GM18519 (cell line): ENCODE measurements around the gene LHX2.

Experiments used
- ATAC-seq: cut with Tn5 transposase; IDR thresholded peaks from one replicate; pipeline ENCODE4 v1.9.1; 2021; ENCODE audit warnings: mild to moderate bottlenecking, moderate library complexity; ENCODE audit not compliant: unreplicated experiment, low FRiP score

The LHX2 gene

GRCh38 chr9:124012368-124013301, 1.1 kb downstream of the LHX2 start:
- ATAC-seq: no peak

GRCh38 chr9:124013309-124014210, 2.0 kb downstream of the LHX2 start:
- no peak for ATAC-seq

- no peak for ATAC-seq
Measured at GRCh38 chr9:124014211-124014955, 2.8 kb downstream of the LHX2 start.

- no peak for ATAC-seq
Measured at GRCh38 chr9:124014956-124015660, 3.5 kb downstream of the LHX2 start.

- no peak for ATAC-seq
Measured at GRCh38 chr9:124015661-124016131, 4.1 kb downstream of the LHX2 start.

- ATAC-seq: no peak
Measured at GRCh38 chr9:124016175-124017050, 4.8 kb downstream of the LHX2 start.

GRCh38 chr9:124017051-124017928, 5.7 kb downstream of the LHX2 start:
- ATAC-seq: no peak

GRCh38 chr9:124017929-124018729, 6.6 kb downstream of the LHX2 start:
- ATAC-seq: no peak

GRCh38 chr9:124018730-124019697, 7.4 kb downstream of the LHX2 start:
- ATAC-seq: no peak

GRCh38 chr9:124019771-124020519, 8.4 kb downstream of the LHX2 start:
- ATAC-seq: no peak

- ATAC-seq: no peak
Measured at GRCh38 chr9:124020520-124021384, 9.2 kb downstream of the LHX2 start.

GRCh38 chr9:124021385-124021769, 9.8 kb downstream of the LHX2 start:
- no peak for ATAC-seq

GRCh38 chr9:124022201-124023121, 10.9 kb downstream of the LHX2 start:
- ATAC-seq: no peak
